H9 (cell line): ENCODE data around the gene FAM107A. TPM values are rescaled to one million over a fixed set of nuclear protein-coding genes. Genes with fewer than 3 reads are reported as not detected.
A peak's percentile ranks its signal among the peaks of the same experiment; 100 is the strongest.

Source experiments
- DNase-seq: peaks from one replicate; pipeline ENCODE4 v3.0.0-alpha.2; 2017
- H2AFZ ChIP-seq: one replicate; pipeline ENCODE4 v1.6.1; 2013; ENCODE audit warnings: mild to moderate bottlenecking, low read length, control low read depth, moderate library complexity
- H2AK5ac ChIP-seq: 2 replicates; pipeline ENCODE4 v1.6.1; 2013; ENCODE audit warnings: low read length, control low read depth, mixed read lengths; ENCODE audit not compliant: insufficient read length
- H2BK120ac ChIP-seq: one replicate; pipeline ENCODE4 v1.6.1; 2013; ENCODE audit warnings: low read depth, mild to moderate bottlenecking, low read length, control low read depth, inconsistent platforms; ENCODE audit not compliant: poor library complexity, severe bottlenecking
- H2BK12ac ChIP-seq: 2 replicates; pipeline ENCODE4 v1.6.1; 2013; ENCODE audit warnings: low read length, control low read depth, mixed read lengths, low read depth; ENCODE audit not compliant: insufficient read length
- H2BK15ac ChIP-seq: 2 replicates; pipeline ENCODE4 v1.6.1; 2013; ENCODE audit warnings: low read depth, low read length, control low read depth
- H2BK20ac ChIP-seq: one replicate; pipeline ENCODE4 v1.6.1; 2013; ENCODE audit warnings: low read depth, mild to moderate bottlenecking, low read length, control low read depth, inconsistent platforms; ENCODE audit not compliant: poor library complexity, severe bottlenecking
- H2BK5ac ChIP-seq: 2 replicates; pipeline ENCODE4 v1.6.1; 2013; ENCODE audit warnings: low read length, control low read depth, mixed read lengths; ENCODE audit not compliant: insufficient read length
- H3K14ac ChIP-seq: 2 replicates; pipeline ENCODE4 v1.6.1; 2013; ENCODE audit warnings: low read length, control low read depth; ENCODE audit not compliant: insufficient read depth
- H3K18ac ChIP-seq: 2 replicates; pipeline ENCODE4 v1.6.1; 2013; ENCODE audit warnings: low read depth, mild to moderate bottlenecking, mixed read lengths, low read length, control low read depth; ENCODE audit not compliant: insufficient read length
- H3K23ac ChIP-seq: 2 replicates; pipeline ENCODE4 v1.6.1; 2013; ENCODE audit warnings: low read length, control low read depth, mixed read lengths, low read depth; ENCODE audit not compliant: insufficient read length
- H3K23me2 ChIP-seq: 2 replicates; pipeline ENCODE4 v1.6.1; 2013; ENCODE audit warnings: low read depth, mild to moderate bottlenecking, mixed read lengths, low read length, control low read depth; ENCODE audit not compliant: insufficient read length, poor library complexity, severe bottlenecking
- H3K27ac ChIP-seq: 2 replicates; pipeline ENCODE4 v1.5.1; 2013; ENCODE audit warnings: low read length, control low read depth, mixed read lengths, low read depth; ENCODE audit not compliant: insufficient read length
- H3K27me3 ChIP-seq: 2 replicates; pipeline ENCODE4 v1.6.1; 2013; ENCODE audit warnings: low read length, control low read depth, inconsistent platforms; ENCODE audit not compliant: insufficient read depth
- H3K4ac ChIP-seq: 2 replicates; pipeline ENCODE4 v1.6.1; 2013; ENCODE audit warnings: low read depth, mild to moderate bottlenecking, control low read depth, inconsistent platforms, low read length, moderate library complexity
- H3K4me1 ChIP-seq: 2 replicates; pipeline ENCODE4 v1.6.1; 2013; ENCODE audit warnings: low read length, control low read depth, inconsistent platforms; ENCODE audit not compliant: insufficient read depth
- H3K4me2 ChIP-seq: 2 replicates; pipeline ENCODE4 v1.6.1; 2013; ENCODE audit warnings: low read length, control low read depth, mixed read lengths; ENCODE audit not compliant: insufficient read length, insufficient read depth
- H3K56ac ChIP-seq: 2 replicates; pipeline ENCODE4 v1.6.1; 2013; ENCODE audit warnings: low read depth, mild to moderate bottlenecking, mixed read lengths, low read length, control low read depth; ENCODE audit not compliant: insufficient read length
- H3K79me1 ChIP-seq: 2 replicates; pipeline ENCODE4 v1.6.1; 2013; ENCODE audit warnings: low read depth, mild to moderate bottlenecking, moderate library complexity, low read length, control low read depth, inconsistent platforms; ENCODE audit not compliant: insufficient read depth, poor library complexity, severe bottlenecking
- H3K79me2 ChIP-seq: 2 replicates; pipeline ENCODE4 v1.6.1; 2013; ENCODE audit warnings: low read length, control low read depth, inconsistent platforms; ENCODE audit not compliant: insufficient read depth
- H3K9ac ChIP-seq: 2 replicates; pipeline ENCODE4 v1.6.1; 2013; ENCODE audit warnings: low read length, control low read depth, mixed read lengths; ENCODE audit not compliant: insufficient read length; ENCODE audit errors: extremely low read depth
- H3K9me3 ChIP-seq: one replicate; pipeline ENCODE4 v1.6.1; 2013; ENCODE audit warnings: low read depth, low read length, inconsistent platforms; ENCODE audit not compliant: control insufficient read depth
- H3T11ph ChIP-seq: one replicate; pipeline ENCODE4 v1.6.1; 2013; ENCODE audit warnings: mild to moderate bottlenecking, low read length, control low read depth, inconsistent platforms
- H4K20me1 ChIP-seq: one replicate; pipeline ENCODE4 v1.6.1; 2013; ENCODE audit not compliant: control insufficient read depth, insufficient read length, insufficient read depth
- H4K5ac ChIP-seq: 2 replicates; pipeline ENCODE4 v1.6.1; 2013; ENCODE audit warnings: low read depth, mild to moderate bottlenecking, mixed read lengths, low read length, control low read depth; ENCODE audit not compliant: insufficient read length
- H4K8ac ChIP-seq: replicated peaks from 2 replicates; pipeline ENCODE4 v1.6.1; 2013; ENCODE audit warnings: low read length, control low read depth, mixed read lengths, low read depth; ENCODE audit not compliant: insufficient read length
- H4K91ac ChIP-seq: 2 replicates; pipeline ENCODE4 v1.6.1; 2013; ENCODE audit warnings: low read depth, mild to moderate bottlenecking, moderate library complexity, mixed read lengths, low read length, control low read depth; ENCODE audit not compliant: insufficient read length
- H3K27ac Mint-ChIP-seq, 3 experiments: 2 replicates in 2 of 3; 3 replicates in 1 of 3; pipeline ENCODE4 v1.8.0; 2020 to 2021; ENCODE audit warnings: mixed read lengths in 3 of 3, mild to moderate bottlenecking in 1 of 3, moderate library complexity in 1 of 3
- H3K27me3 Mint-ChIP-seq: 2 replicates; pipeline ENCODE4 v1.8.0; 2021; ENCODE audit warnings: low read depth, mild to moderate bottlenecking, moderate library complexity, mixed read lengths
- H3K36me3 Mint-ChIP-seq, 3 experiments: 2 replicates in 2 of 3; 3 replicates in 1 of 3; pipeline ENCODE4 v1.8.0; 2020 to 2021; ENCODE audit warnings: low read depth in 3 of 3, mixed read lengths in 3 of 3; ENCODE audit not compliant: insufficient read depth in 1 of 3
- H3K4me1 Mint-ChIP-seq, 2 experiments: 2 replicates each; pipeline ENCODE4 v1.8.0; 2020; ENCODE audit warnings: mixed read lengths in 2 of 2
- H3K4me3 Mint-ChIP-seq, 2 experiments: 2 replicates in 1 of 2; 3 replicates in 1 of 2; pipeline ENCODE4 v1.8.0; 2020 to 2021; ENCODE audit warnings: mild to moderate bottlenecking in 2 of 2, mixed read lengths in 2 of 2, moderate library complexity in 1 of 2
- H3K9me3 Mint-ChIP-seq, 2 experiments: 2 replicates in 1 of 2; 3 replicates in 1 of 2; pipeline ENCODE4 v1.8.0; 2020; ENCODE audit warnings: mild to moderate bottlenecking in 2 of 2, mixed read lengths in 2 of 2, moderate library complexity in 1 of 2
- WGBS: extraction: QIAGEN DNeasy Blood & Tissue Kit; methylation state at CpG from one replicate; pipeline ENCODE4 v1.1.7; 2013; ENCODE audit warnings: missing lambda C conversion rate, low lambda C conversion rate, mixed read lengths; ENCODE audit not compliant: insufficient read length; ENCODE audit errors: extremely low coverage; 5-methylcytosine and 5-hydroxymethylcytosine counted together
- total RNA-seq: library from RNA; stranded (reverse); gene quantifications from 2 replicates; pipeline ENCODE4 v1.2.1, GENCODE V29; 2021
- TF ChIP-seq, protein P1 (sequence below): fragments of 200-600 bp; sonication (generic); conservative IDR thresholded peaks from 3 replicates; pipeline ENCODE4 v1.8.0; 2021; ENCODE audit warnings: antibody characterized with exemption, mild to moderate bottlenecking

Gene FAM107A
- total RNA-seq, 1 experiment from 2014 or later = 0.11 TPM

DNA sequence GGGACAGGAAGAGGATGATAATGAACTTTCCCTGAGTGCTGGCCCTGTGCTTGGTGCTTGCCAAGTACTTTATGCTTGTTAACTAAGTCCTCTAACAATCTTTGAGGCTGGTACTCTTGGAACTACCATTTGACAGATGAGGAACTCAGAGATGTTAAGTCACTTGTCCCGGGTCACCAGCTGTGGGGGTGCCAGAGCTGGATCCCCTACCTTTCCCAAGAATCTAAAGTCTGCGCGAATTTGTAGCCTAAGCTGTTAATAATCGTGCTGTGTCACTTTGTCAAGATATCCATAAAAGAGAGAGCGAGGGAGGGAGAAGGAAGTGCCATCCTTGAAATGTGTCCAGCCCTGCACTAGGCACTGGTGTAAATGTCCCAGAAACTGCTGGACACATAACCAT lies 21.2 kb downstream of the FAM107A start:
- no peak overlapping the region for H2BK5ac ChIP-seq
- no peak overlapping the region for H4K5ac ChIP-seq
- H4K8ac ChIP-seq = no peak overlapping the region
- TF ChIP-seq, protein P1, sequence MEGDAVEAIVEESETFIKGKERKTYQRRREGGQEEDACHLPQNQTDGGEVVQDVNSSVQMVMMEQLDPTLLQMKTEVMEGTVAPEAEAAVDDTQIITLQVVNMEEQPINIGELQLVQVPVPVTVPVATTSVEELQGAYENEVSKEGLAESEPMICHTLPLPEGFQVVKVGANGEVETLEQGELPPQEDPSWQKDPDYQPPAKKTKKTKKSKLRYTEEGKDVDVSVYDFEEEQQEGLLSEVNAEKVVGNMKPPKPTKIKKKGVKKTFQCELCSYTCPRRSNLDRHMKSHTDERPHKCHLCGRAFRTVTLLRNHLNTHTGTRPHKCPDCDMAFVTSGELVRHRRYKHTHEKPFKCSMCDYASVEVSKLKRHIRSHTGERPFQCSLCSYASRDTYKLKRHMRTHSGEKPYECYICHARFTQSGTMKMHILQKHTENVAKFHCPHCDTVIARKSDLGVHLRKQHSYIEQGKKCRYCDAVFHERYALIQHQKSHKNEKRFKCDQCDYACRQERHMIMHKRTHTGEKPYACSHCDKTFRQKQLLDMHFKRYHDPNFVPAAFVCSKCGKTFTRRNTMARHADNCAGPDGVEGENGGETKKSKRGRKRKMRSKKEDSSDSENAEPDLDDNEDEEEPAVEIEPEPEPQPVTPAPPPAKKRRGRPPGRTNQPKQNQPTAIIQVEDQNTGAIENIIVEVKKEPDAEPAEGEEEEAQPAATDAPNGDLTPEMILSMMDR = no peak
- no peaks in the 10 kb centered on the region for H3K79me2 ChIP-seq
- no peaks in the 10 kb centered on the region for H3K4me1 ChIP-seq
- H3K23ac ChIP-seq = no peak overlapping the region
- no peak overlapping the region for H3K27ac ChIP-seq
- Mint-ChIP-seq H3K27ac (no peak overlapping the region), H3K27me3 (peaks cover 4% of the 10 kb centered on the region), H3K4me1 (peaks cover 15 to 19% of the 10 kb centered on the region in 2 experiments), H3K9me3 (peaks cover 15 to 16% of the 10 kb centered on the region in 2 experiments), H3K36me3 (peaks cover 4 to 15% (median 6%) of the 10 kb centered on the region in 3 experiments), H3K4me3 (no peak overlapping the region)
- no peak overlapping the region for H2AK5ac ChIP-seq
- H3K4ac ChIP-seq = no peak overlapping the region
- no peak overlapping the region for H3K18ac ChIP-seq
- H4K91ac ChIP-seq = no peak overlapping the region
- DNase-seq = peak; percentile 10
- H3K27me3 ChIP-seq = no peaks in the 10 kb centered on the region
- no peak overlapping the region for H3K4me2 ChIP-seq
- no peaks in the 10 kb centered on the region for H4K20me1 ChIP-seq
- no peak overlapping the region for H3K56ac ChIP-seq
- no peak overlapping the region for H2BK120ac ChIP-seq
- H2BK20ac ChIP-seq = no peak overlapping the region
- no peak overlapping the region for H3T11ph ChIP-seq
- no peak overlapping the region for H2AFZ ChIP-seq
- WGBS = no CpG with 5 or more reads among the region's 5 CpGs
- H3K79me1 ChIP-seq = no peaks in the 10 kb centered on the region
- no peak overlapping the region for H3K14ac ChIP-seq
- no peak overlapping the region for H2BK12ac ChIP-seq
- no peaks in the 10 kb centered on the region for H3K23me2 ChIP-seq
- no peaks in the 10 kb centered on the region for H3K9me3 ChIP-seq
- no peak overlapping the region for H3K9ac ChIP-seq
- no peak overlapping the region for H2BK15ac ChIP-seq
